ENCODE results near the gene TMCO6.
"Not testable (repeated sequence)": the region's sequence is repeated elsewhere in the genome, so short reads cannot be mapped to it uniquely, and the experiment has no call there.

DNA sequence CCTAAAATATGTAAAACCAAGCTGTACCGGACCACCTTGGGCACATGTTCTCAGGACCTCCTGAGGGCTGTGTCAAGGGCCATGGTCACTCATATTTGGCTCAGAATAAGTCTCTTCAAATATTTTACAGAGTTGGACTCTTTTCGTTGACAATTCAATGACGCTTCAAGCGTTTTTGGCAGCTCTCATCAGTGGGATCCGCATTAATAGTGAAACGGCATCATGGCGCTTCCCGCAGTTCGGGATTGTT, 428 bp upstream of the TMCO6 start:
- TF ChIP-seq EZH2 (IDR thresholded peaks at IDR 0.05; ENCODE audit: borderline replicate concordance, low read length) = not testable (repeated sequence)
- TF ChIP-seq, protein P1, sequence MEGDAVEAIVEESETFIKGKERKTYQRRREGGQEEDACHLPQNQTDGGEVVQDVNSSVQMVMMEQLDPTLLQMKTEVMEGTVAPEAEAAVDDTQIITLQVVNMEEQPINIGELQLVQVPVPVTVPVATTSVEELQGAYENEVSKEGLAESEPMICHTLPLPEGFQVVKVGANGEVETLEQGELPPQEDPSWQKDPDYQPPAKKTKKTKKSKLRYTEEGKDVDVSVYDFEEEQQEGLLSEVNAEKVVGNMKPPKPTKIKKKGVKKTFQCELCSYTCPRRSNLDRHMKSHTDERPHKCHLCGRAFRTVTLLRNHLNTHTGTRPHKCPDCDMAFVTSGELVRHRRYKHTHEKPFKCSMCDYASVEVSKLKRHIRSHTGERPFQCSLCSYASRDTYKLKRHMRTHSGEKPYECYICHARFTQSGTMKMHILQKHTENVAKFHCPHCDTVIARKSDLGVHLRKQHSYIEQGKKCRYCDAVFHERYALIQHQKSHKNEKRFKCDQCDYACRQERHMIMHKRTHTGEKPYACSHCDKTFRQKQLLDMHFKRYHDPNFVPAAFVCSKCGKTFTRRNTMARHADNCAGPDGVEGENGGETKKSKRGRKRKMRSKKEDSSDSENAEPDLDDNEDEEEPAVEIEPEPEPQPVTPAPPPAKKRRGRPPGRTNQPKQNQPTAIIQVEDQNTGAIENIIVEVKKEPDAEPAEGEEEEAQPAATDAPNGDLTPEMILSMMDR (IDR thresholded peaks at IDR 0.05; ENCODE audit: low read length) = not testable (repeated sequence)
